IPS-NIHi7 (cell line): ENCODE results near the gene GCA.

Experiments
- DNase-seq: peaks from one replicate; pipeline ENCODE4 v3.0.0; 2012; ENCODE audit warnings: mixed read lengths; ENCODE audit errors: extremely low spot score

GCA gene

GRCh38 chr2:162343824-162344616 lies at the start of gene GCA:
Gene GCA (plus strand): TSS chr2:162344132. CDS start chr2:162344249, 117 bp downstream.
- peak; percentile 99 for DNase-seq

GRCh38 chr2:162295009-162295408 lies 48.9 kb upstream of the GCA start:
- DNase-seq: no peak

- peak; percentile 32 for DNase-seq
Measured at GRCh38 chr2:162297925-162298552, 45.9 kb upstream of the GCA start.

- DNase-seq: no peak
Measured at GRCh38 chr2:162298669-162299335, 45.1 kb upstream of the GCA start.

- no peak for DNase-seq
Measured at GRCh38 chr2:162300266-162300665, 43.7 kb upstream of the GCA start.

GRCh38 chr2:162301151-162301804 lies 42.7 kb upstream of the GCA start:
- DNase-seq: peak; percentile 11

GRCh38 chr2:162301877-162302276 lies 42.1 kb upstream of the GCA start:
- no peak for DNase-seq

GRCh38 chr2:162305901-162306300 lies 38.0 kb upstream of the GCA start:
- no peak for DNase-seq

- DNase-seq: no peak
Measured at GRCh38 chr2:162308747-162309503, 35.0 kb upstream of the GCA start.

GRCh38 chr2:162312853-162313252 lies 31.1 kb upstream of the GCA start:
- no peak for DNase-seq

- no peak for DNase-seq
Measured at GRCh38 chr2:162315938-162316337, 28.0 kb upstream of the GCA start.

- DNase-seq: no peak
Measured at GRCh38 chr2:162316590-162316989, 27.3 kb upstream of the GCA start.

- DNase-seq: no peak
Measured at GRCh38 chr2:162317058-162317742, 26.7 kb upstream of the GCA start.

- DNase-seq: peak; percentile 25
Measured at GRCh38 chr2:162317861-162318327, 26.0 kb upstream of the GCA start.

- peak; percentile 59 for DNase-seq
Measured at GRCh38 chr2:162318328-162319180, 25.4 kb upstream of the GCA start, which contains the start of gene IFIH1. Gene IFIH1 (minus strand): TSS chr2:162318684. CDS start chr2:162318307, 377 bp downstream.

GRCh38 chr2:162320864-162321517 lies 22.9 kb upstream of the GCA start:
- DNase-seq: no peak

- DNase-seq: no peak
Measured at GRCh38 chr2:162324953-162325352, 19.0 kb upstream of the GCA start.

- peak; percentile 14 for DNase-seq
Measured at GRCh38 chr2:162327134-162327769, 16.7 kb upstream of the GCA start.

- no peak for DNase-seq
Measured at GRCh38 chr2:162327806-162328205, 16.1 kb upstream of the GCA start.
